Stimulated activated CD4-positive, alpha-beta T cell treated with anti-CD3 and anti-CD28 coated beads, Interleukin-12 subunit alpha, Interleukin-12 subunit beta, amount 100 ng/mL, for 48 hours (primary cell): ENCODE data around the gene ACBD3.

Source experiments
- DNase-seq, 3 donors: peaks; one replicate each; pipeline ENCODE4 v3.0.0-alpha.2; 2020; ENCODE audit warnings: low read depth in 2 of 3, low spot score in 1 of 3

ACBD3 gene

DNA sequence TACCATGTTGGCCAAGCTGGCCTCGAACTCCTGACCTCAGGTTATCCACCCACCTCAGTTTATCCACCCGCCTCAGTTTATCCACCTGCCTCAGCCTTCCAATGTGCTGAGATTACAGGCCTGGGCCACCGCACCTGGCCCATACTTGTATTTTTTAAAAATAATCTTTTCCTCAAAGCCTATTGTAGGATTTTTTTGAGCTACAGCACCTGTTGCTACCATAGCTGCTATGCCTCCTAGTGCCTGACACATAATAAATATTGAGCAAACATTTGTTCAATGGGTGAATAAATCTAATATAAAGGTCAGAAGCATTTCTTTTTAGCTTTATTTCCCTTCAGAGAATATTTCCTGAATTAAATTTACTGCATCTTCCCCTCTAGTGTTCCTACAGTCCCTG, 15.7 kb upstream of the ACBD3 start:
- DNase-seq = no peak

DNA sequence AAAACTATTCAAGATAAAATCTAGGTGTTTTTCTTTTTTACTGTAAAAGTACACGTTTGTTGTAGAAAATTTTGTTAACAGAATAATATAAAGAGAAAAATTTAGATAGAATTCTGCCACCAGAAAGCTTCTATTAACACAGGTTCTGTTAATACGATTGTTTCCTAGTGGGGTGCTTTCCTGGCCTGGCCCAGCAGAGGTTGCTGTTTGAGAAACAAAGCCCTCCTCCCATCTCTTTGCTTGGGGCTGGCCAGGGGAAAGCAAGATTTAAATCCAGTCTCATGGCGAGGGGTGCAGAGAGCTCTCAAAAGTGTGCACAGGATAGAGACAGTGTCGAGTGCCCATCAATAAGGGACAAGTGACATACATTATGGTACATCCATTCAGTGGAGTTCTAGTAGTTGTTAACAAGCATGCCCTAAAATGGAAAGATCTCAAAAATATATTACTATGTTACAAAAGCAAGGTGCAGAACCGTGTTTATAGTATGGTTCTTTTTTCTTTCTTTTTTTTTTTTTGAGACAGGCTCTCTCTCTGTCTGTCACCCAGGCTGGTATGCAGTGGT, 14.6 kb upstream of the ACBD3 start:
- DNase-seq = no peak

GRCh38 chr1:226199971-226200370, 13.4 kb upstream of the ACBD3 start:
- DNase-seq = no peak

DNA sequence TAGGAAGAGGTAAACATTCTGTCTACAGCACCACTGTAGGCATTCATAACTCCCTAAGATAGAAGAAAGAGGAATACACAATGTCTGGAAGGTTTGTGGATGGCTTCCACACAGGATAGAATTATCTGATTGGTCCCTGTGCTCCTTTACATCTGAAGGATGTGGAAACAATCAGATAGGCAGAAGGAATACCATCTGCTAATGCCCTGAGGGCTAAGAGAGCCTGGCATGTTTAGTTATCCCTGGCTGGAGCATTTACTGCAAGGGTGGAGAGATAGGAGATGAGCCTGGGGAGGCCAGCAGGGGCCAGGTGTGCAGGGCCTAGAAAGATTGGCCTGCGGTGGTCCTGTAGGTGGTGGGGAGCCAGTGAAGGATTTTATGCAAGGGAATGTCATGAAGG, 8.6 kb upstream of the ACBD3 start:
- DNase-seq = no peak

- DNase-seq = no peak
Observed at GRCh38 chr1:226187380-226187779, 839 bp upstream of the ACBD3 start.

DNA sequence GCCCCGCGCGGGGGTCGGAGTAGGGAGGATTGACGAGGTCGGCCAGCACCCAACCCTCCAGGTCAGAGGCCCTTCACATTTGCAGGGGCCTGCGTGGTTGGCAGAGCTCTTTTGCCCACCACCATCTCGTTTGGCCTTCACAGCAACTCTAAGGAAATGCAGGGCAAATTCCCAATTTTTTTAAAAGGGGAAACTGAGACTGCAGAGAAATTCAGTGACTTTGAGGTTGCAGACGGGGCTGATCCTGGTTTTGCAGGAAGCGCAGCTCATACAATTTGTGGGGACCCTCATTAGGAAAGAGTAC, 430 bp upstream of the ACBD3 start:
- DNase-seq = no peak

GRCh38 chr1:226185141-226186036, 1.2 kb downstream of the ACBD3 start:
- no peak for DNase-seq

GRCh38 chr1:226181996-226182714, 4.4 kb downstream of the ACBD3 start:
- DNase-seq = no peak

DNA sequence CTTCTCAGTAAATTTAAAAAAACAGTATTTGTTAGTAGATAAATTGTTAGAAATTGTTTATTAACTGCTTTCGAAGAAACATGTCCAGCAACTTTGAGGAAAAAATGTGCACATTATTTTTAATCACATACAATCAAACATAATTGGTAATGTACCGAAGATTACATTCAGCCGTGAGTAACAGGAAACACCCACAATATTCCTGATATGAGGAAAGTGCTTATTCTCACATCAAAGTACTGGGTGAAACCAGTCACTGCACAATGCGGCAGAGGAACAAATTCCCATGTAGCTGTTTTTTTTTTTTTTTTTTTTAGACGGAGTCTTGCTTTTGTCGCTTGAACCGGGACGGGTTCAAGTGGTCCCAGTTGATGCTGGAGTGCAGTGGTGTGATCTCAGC, 9.7 kb downstream of the ACBD3 start:
- no peak for DNase-seq

GRCh38 chr1:226172589-226172988, 14.0 kb downstream of the ACBD3 start:
- DNase-seq = no peak

DNA sequence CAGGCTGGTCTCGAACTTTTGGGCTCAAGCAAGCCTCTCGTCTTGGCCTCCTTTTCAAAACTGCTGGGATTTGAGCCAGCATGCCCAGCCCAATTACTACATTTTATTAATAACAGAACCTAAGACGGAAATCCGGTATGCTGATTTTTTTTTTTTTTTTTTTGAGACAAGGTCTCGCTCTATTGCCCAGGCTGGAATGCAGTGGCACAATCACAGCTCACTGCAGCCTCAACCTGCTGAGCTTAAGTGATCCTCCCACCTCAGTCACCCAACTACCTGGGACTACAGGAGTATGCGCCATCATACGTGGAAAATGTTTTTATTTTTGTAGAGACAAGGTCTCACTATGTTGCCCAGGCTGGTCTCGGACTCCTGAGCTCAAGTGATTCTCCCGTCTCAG, 20.2 kb downstream of the ACBD3 start:
- no peak for DNase-seq

DNA sequence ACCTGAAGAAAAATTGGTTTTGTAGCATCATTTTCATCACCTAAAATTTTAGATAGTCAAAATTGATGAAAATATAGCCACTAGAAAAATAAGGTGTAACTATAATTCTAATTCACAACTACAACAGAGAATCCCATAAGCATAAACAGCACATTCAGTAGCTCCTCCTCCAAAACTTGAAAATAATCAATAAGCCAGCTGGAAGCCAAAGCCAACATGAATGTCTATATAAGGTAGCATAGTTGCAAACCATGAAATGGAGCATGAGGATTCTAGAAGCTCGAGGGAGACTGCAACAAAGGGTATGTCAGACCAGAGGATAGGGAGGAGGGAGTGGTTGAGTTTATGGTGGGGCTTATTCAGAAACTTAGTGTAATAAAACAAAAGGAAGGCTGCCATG, 22.4 kb downstream of the ACBD3 start:
- no peak for DNase-seq

DNA sequence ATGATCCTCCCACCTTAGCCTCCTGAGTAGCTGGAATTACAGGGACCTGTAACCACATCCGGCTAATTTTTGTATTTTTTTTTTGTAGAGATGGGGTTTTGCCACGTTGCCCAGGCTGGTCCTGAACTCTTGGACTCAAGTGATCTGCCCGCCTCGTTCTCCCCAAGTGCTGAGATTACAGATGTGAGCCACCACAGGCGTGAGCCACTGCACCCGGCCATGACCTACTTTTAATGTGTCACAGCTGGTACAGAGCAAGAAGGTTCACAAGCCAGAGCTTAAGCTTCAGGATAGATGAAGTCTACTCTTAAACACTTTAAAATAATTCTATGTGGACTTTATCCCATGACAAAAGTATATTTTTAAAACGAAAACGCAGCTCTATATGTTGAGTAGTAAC, 23.6 kb downstream of the ACBD3 start:
- DNase-seq = no peak

- no peak for DNase-seq
Observed at GRCh38 chr1:226158983-226159382, 27.6 kb downstream of the ACBD3 start.

DNA sequence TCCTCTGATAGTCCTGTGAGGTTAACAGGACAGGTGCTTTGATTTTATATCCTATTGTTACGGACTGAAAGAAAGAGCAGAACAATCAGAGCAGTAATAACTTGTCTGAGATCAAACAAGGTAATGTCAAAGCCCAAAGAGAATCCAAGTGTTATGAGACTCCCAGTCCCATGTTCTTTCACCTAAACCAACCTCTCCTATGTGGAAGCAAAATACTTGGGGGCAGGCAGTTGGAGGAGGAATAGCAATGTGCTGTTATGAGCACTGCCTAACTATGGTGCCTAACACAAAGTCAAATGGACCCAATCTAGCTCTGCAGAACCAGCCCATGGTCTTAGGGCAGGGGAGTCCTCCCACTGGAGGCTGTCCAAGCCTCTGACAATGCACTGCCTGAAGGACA, 28.1 kb downstream of the ACBD3 start:
- DNase-seq = no peak

DNA sequence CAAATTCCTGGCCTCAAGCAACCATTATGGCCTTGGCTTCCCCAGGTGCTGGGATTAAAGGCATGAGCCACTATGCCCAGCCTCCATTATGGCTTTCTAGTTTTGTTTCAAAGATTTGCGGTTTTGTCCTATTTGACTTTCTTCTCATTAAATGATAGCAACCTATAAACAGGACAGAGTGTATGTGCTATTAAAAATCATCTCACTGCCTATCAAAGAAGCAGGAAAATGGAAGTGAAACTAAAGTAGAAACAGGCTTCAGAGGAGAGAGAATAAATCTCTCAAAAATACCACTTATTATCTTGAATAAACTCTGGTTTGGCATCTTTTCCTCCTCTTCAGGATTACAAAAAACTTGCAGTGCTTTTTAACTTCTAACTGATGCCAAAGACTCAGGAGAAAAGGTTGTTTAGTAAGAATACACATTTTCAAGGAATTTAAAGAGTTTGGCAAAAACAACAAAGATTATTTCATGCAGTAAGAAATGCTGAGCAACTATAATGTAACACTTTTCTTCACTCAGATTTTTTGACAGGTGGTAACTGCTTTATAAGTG, 28.7 kb downstream of the ACBD3 start:
- no peak for DNase-seq

- no peak for DNase-seq
Observed at GRCh38 chr1:226154593-226154992, 31.9 kb downstream of the ACBD3 start.

GRCh38 chr1:226149806-226150205, 36.7 kb downstream of the ACBD3 start:
- no peak for DNase-seq

DNA sequence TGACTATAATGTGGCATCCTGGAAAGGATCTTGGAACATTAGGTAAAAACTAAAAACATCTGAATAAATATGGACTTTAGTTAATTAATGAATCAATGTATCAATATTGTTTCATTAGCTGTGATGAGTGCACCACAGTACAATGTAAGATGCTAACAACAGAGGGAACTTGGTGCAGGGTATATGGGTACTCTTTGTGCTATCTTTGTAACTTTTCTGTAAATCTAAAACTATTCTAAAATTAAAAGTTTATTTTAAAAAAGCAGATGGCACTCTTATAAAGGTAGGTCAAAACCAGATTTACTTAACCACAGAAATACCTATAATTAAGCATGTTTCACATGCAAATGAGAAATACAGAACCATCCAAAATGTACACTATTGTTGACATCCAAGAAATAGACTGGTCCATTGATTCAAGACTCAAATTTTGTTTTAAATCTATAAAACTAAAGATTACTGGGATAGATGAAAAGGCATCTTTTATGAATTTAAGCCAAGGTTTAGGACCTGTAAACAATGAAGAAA, 38.4 kb downstream of the ACBD3 start:
- DNase-seq = no peak

DNA sequence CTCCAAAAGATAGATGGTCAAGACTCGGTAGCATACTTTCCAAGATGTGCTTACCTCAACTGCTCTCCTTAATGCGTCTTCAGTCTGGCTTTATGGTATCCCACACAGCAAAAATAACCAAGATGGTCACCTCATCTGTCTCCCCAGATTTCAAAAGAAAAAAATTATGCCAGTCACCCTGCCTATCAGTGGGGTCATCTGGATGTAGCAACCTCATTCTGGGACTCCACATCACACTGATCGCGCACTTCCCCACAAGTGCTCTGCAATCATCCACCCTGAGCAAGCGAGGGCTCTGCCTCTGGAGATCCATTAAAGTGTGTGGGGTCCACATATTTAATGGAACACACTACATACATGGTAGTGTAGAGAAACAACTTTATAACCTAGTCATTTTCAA, 42.5 kb downstream of the ACBD3 start:
- no peak for DNase-seq

DNA sequence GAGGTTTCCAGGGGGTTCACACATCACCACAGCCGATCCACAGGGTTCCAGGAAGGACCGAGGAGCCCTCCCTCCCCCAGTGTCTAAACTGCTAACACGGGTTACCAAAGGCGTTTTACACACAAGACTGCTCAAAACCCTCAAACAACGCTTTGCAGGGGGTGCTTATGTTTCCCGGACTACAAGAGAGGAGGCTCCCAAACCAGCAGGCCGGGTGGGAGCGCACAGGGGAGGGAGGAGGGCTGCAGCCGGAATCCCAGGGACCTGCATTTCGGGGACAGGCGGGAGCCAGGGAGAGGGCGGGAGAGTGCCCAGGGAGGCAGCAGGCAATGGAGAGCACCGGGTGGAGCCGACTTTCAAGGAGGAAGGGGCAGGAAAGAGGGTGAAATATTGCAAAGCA, 50.8 kb downstream of the ACBD3 start:
- DNase-seq = no peak
